Effector CD4-positive, alpha-beta T cell (primary cell): Measurements from ENCODE around the gene KHSRP.

Source experiments
- DNase-seq: peaks from one replicate; pipeline ENCODE4 v3.0.0-alpha.2; 2020

Gene KHSRP

DNA sequence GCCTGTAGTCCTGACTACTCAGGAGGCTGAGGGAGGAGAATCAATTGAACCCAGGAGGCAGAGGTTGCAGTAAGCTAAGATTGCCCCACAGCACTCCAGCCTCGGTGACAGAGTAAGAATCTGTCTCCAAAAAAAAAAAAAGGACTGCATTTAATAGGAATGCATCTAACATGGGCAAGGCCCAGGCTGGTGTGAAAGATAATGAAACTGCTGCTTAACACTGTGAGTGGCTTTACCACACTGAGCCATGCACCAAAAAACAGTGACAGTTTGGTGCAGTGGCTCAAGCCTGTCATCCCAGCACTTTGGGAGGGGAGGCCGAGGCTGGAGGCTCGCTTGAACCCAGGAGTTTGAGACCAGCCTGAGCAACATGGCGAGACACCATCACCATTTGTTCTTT lies 40.2 kb downstream of the KHSRP start:
- no peak for DNase-seq

DNA sequence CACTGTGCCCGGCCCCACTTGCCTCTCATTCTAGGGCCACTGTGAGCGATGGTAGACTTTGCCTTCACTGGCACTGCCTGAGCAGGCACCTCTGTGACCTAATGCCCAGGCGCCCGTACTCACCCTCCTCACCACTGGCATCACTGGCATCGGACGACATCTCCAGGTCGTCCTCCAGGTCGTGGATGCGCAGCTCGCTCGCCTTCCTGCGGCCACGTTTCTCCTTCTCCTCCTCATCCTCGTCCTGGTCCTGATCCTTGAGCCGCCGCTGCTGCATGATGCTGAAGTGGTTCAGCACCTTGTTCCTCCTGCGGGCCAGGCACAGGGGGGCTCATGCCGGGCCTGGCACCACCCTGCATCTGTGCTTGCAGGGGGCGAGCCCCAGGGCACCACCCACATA lies 41.4 kb downstream of the KHSRP start:
- no peak for DNase-seq

DNA sequence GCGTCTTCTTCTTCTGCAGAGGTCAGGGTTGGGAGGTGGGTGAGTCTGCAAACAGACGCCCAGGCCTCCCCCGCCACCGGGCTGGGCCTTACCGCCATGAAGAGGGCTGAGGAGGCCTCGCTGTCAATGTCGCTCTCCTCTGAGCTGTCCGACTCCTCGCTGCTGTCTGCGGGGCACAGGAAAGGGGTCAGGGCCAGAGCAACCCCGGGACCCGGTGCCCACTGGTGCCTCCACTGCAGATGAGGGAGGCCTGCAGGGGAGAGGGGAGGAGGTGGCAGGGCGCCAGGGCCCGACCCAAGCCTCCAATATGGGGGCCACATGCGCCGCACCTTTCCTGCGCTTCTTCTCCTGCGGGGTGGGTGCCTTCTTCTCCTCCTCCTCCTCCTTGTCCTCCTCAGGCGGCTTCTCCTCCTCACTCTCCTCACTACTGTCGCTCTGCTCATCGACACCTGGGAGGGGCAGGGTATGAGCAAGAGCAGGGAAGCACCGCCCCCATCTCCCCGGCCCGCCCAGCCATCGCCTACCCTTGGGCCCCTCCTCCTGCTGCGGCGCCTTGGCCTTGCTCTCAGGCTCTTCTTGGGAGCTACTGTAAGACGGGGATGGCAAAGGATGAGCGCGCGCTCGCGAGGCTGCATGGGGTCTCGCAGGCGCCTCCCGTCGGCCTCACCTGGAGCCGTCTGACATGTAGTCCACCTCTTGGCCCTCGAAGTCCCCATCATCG lies 43.4 kb downstream of the KHSRP start:
- DNase-seq = no peak

DNA sequence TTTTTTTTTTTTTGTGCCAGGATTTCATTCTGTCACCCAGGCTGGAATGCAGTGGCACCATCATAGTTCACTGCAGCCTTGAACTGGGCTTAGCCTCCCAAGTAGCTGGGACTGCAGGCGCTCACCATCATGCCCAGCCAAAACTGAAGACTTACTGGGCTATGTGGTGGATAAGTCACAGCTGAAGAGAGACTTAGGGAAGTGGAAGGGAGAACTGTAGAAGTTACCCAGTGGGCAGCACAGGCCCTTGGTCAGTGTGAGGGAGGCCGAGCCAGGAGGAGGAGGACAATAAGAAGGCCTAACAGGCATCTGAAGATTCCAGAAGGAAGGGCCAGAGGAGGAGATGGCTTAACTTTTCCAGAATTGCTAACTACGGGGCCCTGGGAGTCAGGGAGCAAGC lies 44.9 kb downstream of the KHSRP start:
- no peak for DNase-seq

DNA sequence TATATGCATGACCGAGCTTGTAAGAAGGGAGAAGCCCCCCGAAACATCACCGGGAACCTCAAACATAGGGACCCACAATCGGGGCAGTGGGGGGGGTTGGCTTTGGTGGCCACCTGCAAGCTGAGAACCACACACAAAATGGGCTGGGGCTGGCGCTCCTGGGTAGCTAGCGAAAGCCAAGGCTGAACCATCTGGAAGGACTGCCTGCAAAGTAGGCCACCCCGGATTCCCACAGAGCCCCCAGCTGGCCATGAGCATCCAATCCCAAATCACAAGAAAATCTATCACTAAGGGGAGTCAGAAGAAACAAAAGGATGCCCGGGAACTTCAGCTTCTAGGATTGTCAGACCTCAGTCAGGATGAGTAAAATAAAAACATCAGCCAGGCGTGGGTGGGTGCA lies 46.1 kb downstream of the KHSRP start:
- DNase-seq = no peak

DNA sequence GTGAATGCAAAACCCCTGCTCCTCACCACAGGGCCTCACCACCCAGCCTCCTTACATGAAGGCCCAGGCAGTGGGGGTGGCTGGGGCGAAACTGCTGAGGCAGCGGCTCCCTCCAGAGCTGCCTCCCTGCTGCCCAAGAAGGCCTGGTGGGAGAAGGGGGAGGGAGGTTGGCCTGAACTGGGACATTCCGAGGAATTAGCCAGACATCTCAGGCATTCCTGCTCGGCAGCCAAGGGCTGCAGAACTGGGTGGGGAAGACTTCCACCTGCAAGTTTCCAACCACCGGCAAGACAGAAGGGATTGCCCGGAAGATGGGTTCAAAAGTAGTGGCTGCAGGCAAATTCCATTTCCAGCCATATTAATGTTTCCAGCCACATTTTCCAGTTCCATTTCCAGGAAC lies 46.6 kb downstream of the KHSRP start:
- no peak for DNase-seq

DNA sequence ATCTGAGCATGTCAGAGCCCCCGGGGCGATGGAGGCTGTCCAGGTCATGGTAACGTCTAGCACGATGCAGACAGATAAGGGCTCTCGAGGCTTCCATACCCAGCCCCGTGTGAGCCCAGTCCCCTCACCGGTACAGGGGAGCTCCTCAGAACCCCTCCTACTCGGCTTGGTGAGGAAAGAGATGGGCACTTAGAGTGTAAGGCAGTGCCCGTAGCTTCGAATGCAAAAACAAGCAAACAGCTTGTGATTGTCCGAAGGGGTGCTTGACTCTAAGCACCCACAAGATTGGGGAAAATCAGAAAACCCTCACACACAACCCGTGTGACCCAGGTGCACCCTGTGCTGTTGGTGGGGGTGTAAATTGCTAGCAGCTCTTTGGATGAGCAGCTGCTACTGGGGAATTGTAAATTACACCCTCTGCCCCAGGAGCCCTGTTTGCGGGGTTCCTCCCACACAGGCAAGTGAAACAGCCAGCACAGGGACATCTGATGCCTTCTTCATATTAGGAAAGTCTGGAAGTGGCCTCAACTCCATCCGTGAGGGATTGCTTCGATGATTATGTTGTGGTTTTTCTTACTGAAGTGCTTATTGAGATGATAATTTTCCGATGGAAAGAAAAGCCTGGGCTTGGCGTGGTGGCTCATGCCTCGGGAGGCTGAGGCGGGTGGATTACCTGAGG lies 48.0 kb downstream of the KHSRP start:
- DNase-seq = no peak

DNA sequence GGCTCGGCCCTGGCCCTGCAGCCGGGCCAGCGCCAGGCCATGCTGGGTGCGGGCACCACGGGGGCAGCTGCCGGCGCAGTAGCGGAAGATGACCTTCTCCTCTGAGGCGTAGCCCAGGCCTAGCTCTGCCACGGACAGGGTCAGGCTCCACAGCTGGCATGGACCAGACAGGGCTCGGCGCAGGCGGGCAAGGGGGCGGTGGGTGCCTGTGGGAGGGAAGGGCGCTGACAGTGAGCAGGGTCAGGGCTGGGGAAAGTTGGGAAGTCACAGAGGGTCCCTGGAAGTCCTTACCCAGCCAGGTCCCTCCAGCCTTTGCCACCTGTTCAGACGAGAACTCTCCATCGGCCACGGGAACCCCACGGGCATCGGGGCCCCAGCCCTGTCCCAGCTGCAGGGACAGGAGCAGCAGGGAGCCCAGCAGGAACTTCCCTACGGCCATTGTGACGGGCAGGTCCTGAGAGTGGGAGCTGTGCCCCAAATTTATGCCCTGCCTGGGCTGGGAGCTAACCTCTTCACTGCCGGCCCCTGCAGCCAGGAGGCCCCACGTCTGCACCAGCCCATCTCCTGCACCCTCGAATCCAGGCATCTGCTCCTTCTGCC lies 49.1 kb downstream of the KHSRP start, which contains the start of gene PSPN:
Gene PSPN, minus strand, starts transcription at position 523 of the 600 bp plus-strand sequence. Its CDS starts 84 bp downstream, at position 439.
- no peak for DNase-seq

DNA sequence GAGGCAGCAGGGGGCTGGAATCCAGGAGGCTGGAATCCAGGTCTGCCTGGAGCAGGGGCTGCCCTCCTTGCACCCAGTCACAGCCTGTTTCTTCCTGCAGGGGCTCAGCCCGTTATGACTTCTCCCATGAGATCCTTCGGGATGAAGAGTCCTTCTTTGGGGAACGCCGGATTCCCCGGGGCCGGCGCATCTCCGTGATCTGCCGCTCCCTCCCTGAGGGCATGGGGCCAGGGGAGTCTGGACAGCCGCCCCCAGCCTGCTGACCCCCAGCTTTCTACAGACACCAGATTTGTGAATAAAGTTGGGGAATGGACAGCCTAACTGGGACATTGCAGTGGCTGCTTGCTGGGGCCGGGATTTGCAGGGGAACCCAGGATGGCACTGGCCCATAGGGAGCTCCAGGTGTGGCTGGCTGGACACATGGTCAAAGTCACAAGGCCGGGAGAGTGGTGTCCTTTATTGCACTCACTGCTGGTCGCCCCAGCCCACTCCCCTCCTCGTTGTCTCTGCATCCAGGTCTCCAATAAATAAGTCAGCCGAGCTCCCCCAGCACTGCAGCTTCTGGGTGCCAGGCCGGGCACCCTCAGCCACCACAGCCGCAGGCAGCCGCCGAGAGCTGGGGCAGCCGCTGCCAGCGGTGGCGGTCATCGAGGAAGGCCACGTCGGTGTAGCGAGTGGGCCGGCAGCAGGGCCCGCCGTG lies 49.8 kb downstream of the KHSRP start:
- no peak for DNase-seq

DNA sequence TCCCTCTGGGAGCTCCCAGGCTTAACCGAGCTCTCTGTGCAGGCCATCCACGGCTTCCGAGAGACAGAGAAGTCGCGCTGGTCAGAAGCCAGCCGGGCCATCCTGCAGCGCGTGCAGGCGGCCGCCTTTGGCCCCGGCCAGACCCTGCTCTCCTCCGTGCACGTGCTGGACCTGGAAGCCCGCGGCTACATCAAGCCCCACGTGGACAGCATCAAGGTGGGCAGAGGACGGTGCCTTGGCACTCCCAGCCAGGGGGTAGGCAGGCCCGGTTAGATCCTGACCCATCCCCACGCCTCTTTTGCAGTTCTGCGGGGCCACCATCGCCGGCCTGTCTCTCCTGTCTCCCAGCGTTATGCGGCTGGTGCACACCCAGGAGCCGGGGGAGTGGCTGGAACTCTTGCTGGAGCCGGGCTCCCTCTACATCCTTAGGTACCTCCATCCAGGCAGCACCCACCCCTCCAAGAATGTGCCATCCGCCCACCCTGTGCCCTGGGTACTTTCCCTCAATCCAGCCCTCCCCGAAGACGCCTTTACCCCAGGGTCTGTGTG lies 50.4 kb downstream of the KHSRP start:
- no peak for DNase-seq

DNA sequence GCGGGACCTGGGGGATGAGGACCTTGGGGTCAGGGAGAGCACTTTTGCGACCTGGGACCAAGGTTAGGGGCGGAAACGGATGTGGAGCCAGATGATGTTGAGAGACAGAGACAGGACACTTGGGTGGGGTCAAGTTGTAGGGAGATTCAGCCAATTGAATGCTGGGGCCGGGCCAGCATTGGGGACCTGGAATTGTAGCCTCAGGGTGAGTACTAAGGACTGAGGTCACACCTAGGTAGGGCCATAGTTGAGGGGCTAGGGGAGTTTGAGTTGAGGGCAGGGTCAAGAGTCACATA lies 50.9 kb downstream of the KHSRP start:
- no peak for DNase-seq

DNA sequence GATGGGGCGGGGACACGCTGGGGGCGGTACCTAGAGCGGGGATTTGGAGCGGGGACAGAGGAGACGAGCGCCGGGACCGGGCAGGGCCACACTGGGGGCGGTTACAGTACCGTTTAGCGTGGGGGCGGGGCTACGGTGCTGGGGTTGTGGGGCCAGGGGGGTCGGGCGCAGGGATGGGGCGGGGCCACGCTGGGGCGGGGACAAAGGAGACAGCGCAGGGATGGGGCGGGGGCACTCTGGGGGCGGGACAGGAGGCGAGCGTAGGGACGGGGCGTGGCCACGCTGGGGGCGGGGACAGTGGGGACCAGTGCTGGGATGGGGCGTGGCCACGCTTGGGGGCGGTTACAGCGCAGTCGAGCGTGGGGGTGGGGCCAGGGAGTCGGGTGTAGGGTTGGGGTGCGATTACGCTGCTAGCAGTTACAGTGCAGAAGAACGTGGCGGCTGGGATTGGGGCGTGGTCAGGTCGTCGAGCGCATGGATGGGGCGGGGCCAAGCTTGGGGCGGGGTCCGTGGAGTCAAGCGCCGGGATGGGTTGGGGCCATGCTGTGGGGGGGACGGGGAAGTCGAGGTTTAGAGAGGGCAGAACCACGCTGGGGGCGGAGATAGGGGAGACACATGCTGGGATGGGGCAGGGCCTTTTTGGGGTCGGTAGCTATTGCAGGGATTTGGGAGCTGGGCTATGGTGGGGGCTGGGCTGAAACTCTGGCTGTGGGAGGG lies 51.4 kb downstream of the KHSRP start:
- peak; percentile 95 for DNase-seq

DNA sequence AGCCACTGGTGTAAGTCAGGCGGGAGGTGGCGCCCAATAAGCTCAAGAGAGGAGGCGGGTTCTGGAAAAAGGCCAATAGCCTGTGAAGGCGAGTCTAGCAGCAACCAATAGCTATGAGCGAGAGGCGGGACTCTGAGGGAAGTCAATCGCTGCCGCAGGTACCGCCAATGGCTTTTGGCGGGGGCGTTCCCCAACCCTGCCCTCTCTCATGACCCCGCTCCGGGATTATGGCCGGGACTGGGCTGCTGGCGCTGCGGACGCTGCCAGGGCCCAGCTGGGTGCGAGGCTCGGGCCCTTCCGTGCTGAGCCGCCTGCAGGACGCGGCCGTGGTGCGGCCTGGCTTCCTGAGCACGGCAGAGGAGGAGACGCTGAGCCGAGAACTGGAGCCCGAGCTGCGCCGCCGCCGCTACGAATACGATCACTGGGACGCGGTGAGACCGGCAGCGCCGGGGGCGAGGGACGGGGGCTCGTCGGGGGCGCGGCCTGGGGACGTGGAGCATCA lies 52.0 kb downstream of the KHSRP start, which contains the start of gene ALKBH7:
Gene ALKBH7, plus strand, starts transcription at position 201 of the 502 bp plus-strand sequence. Its CDS starts 27 bp downstream, at position 228.
- DNase-seq = peak; percentile 95

DNA sequence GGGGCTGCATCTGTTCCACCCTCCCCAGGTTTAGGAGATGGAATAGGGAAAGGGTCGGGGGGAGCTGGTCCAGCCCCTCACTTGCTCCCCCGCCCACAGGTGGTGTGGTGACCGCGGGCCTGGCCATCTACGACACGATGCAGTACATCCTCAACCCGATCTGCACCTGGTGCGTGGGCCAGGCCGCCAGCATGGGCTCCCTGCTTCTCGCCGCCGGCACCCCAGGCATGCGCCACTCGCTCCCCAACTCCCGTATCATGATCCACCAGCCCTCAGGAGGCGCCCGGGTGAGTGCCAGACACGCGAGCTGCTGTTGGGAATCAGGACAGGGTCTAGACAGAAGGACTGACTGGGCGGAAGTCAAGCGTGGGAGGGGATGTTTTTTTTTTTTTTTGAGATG lies 60.3 kb downstream of the KHSRP start:
- DNase-seq = no peak
